GM21515 (cell line): ENCODE results near the gene TRAF3IP1.

Experiments
- ATAC-seq: cut with Tn5 transposase; IDR thresholded peaks from one replicate; pipeline ENCODE4 v1.9.1; 2021; ENCODE audit not compliant: unreplicated experiment

The TRAF3IP1 gene

DNA sequence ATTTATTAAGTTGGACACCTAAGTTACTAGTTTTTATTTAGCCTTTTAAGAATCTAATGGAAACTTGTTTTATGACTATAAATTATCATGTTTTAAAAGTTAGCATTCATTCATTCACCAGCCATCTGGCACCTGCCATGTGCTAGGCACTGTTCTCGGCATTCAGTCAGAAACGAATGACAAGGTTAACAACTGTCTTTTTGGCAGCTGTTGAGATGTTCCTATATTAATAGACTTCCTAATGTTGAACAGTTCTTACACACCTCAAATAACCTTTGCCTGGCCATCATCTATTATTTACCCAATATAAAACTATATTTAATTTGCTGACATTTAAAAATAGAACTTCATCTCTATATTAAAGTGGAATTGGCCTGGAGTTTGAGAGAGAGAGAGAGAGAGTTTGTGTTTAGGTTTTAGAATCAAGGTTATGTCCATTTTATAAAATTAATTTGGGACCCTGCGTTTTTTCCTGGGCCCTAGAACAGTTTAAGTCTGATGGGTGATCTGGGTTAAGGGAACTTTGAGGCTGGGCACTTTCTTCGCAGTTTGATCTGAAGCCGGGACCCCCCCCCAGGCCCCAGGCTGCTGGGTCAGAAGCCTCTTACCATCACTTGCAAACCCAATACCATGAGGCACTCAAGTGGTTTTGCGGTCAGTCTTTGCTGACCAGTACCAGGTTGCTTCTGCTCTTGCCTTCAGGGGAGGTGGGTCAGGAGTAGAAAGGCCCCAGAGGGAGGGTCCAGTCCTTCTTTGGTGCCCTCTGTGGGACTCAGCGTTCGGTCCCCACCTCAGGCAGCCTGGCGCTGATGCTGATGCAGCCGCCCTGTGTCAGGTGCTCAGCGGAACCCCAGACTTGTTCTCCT, 58.1 kb downstream of the TRAF3IP1 start:
- ATAC-seq: no peak

- no peak for ATAC-seq
Measured at GRCh38 chr2:238379096-238379810, 58.9 kb downstream of the TRAF3IP1 start.

DNA sequence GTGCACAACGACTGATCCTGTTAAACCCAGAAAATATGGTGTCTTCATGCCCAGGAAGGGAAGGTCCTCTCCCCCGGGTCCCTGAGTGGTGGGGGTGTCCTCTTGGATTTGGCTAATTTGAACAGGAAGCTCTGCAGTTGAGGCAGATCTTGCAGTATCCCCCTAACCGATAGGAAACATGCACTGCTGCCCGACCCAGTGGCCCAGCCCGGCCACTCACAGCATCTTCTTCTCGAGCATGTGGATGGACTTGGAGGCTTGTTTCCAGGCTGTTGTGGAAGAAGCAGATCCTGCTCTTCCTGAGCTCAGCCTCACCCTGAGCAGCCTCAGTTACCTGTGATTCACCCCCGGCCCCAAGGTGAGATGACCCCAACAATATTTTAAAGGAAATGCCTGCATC, 60.0 kb downstream of the TRAF3IP1 start:
- ATAC-seq: no peak

- no peak for ATAC-seq
Measured at GRCh38 chr2:238380785-238381184, 60.5 kb downstream of the TRAF3IP1 start.

DNA sequence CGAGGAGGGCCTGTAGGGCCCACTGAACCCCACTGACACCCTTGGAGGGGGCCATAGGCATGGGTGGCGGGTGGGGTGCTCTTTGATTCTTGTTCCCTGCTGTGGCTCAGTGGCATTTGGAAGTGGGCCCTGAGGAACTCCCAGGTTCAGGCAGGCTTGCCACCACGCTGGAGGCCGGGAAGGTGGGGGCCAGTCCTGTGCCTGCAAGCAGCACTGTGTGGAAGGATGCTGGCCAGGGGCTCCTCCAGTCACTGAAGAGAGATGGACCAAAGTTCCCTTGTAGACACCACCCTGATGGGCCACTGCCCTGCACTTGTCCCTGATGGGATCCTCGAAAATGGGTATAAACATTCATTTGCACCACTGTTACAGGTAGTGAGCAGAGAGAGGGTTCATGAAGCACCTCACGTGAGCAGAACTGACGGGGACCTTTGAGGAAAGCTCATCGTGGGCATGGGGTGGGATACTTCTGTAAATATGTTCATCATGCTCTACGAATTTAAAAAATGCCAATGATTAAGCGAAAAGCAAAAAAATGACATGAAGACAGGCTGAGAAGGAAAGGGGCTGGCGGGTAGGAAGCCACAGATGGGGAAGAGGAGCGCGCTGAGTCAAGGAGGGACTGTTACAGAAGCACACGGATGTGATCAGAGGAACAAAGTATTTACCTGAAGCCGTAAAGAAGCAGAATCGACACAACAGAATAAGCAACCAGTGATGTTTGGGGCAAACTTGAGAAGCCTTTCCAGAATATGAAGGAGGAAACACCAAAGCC, 61.2 kb downstream of the TRAF3IP1 start:
- no peak for ATAC-seq

- ATAC-seq: no peak
Measured at GRCh38 chr2:238382381-238382781, 62.1 kb downstream of the TRAF3IP1 start.

- no peak for ATAC-seq
Measured at GRCh38 chr2:238383135-238383534, 62.8 kb downstream of the TRAF3IP1 start.

- no peak for ATAC-seq
Measured at GRCh38 chr2:238383743-238384380, 63.5 kb downstream of the TRAF3IP1 start.

DNA sequence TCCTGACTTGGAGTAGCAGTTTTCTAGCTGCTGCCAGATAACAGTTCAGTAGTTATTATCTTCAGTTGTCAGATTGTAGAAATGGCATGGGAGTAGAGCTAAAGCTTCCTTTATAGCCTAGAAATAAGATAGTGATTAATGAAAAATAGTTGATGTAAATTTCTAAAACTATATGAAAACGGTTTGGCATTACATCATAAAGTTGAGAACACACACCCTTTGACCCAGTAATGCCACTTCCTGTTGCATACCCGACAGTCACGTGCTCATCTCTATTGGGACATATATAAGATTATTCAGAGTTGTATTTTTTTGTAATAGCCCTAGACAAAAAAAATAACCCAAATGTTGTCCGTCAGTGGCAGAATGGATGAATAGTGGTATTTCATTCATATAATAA, 67.0 kb downstream of the TRAF3IP1 start:
- ATAC-seq: no peak

DNA sequence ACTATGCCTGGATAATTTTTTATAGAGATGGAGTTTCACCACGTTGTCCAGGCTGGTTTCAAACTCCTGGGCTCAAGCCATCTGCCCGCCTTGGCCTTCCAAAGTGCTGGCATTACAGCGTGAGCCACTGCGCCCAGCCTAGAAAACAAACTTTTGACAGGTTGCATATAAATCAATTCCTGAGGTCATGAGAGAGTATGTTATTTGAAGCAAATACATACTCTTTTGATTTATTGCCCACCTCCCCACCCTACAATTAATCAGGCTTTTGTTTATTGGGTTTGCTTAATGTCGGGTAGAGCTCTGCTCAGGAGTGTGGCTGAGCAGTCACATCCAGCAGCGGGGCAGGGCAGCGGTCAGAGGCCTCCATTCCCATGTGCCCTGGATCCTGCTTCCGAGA, 68.5 kb downstream of the TRAF3IP1 start:
- no peak for ATAC-seq

- ATAC-seq: no peak
Measured at GRCh38 chr2:238389988-238390589, 69.8 kb downstream of the TRAF3IP1 start.

DNA sequence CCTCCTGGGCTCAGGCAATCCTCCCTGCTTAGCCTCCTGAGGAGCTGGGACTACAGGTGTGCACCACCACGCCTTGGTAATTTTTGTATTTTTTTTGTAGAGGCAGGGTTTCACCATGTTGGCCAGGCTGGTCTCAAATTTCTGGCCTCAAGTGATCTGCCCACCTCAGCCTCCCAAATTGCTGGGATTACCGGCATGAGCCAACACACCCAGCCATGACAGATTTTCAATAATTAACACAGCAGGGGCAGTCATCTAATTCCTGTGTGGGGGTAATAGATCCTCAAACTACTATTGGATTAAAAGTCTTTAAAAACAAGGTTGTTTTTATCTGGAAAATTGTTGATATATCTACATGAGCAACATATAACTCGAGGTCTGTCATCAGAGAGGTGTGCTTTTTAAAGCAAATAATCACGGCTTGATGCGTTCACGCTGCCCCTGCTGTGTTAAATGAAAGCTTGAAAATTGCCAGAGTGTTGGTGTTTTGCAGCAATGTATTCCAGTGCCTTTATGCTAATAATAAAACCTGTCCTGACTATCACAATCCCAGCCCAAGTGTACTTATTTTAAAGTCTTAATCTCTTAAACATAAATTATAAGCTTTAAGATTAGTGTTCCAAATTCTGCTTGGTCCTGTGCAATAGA, 70.8 kb downstream of the TRAF3IP1 start:
- no peak for ATAC-seq

DNA sequence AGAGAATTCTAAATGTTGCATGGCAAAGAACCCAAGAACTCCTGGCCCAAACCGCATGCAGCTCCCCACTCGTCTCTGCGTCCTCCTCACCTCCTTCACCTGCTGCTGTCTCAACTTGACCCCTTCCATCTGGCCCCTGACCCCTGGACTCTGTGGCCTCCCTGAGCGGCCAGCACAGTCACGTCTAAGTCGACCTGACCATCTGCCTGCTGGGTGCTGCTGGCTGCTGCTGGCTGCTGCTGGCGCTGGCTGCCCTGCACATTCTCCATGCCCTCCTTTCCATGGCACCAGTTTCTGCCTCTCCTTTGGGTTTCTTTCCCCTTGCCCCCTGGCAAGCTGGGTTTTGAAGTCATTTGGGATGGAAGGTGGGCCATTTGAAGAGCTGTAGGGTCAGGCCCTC, 76.3 kb downstream of the TRAF3IP1 start:
- ATAC-seq: no peak

- ATAC-seq: no peak
Measured at GRCh38 chr2:238397356-238397755, 77.0 kb downstream of the TRAF3IP1 start.

- ATAC-seq: no peak
Measured at GRCh38 chr2:238398577-238398976, 78.3 kb downstream of the TRAF3IP1 start.

DNA sequence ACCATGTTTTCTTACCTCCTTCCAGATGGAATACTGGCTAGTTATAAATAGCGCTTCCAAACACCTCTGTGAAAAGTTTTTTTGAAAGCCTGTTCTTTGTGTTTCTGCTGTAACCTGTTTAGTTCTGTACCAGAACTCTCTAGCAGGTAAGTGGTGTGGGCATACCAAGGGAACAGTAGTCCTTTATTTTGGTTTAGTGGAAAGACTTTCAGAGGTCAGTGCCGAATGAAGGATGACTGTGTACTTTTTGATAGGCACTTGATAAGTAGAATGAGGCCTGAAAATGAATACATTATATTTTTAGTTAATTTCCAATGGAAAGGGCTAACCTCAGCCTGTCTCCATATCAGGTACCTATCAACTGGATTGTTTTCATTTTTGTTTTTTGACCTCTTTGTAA, 78.8 kb downstream of the TRAF3IP1 start:
- no peak for ATAC-seq

- no peak for ATAC-seq
Measured at GRCh38 chr2:238401551-238401950, 81.2 kb downstream of the TRAF3IP1 start.

DNA sequence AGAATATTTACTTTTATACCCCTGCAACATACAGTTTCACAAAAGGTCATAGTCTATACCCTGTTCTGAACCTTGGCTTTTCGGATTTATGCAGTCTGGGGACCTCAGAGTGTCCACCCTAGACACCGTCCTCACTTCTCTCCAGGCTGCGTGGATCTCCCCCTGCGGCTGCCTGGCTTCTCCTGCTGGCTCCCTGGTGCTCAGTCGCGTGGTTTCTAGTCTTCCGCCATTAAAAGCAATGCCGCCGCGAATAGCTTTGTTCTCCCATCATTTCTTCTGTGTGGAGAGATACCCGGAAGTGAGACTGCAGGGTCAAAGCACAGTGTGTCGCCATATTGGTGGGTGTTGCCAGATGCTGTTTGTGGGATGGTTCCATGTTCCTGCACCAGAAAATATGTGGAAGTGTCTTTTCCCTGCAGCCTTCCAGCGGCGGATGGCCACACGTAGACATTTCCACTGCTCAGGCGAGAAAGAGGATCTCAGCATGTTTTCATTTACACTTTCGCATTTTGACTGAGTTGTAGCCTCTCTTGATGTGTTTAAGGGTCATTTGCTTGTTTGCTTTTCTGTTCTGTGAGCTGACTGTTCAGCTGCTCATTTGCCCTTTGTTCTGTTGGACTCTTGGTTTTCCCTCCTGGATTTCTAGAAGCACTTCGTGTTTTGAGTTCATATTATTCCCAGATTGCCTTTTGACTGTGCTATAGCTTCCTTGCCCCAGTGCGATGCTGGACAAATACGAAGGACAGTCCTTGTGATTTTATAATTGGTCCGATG, 83.5 kb downstream of the TRAF3IP1 start:
- ATAC-seq: no peak

DNA sequence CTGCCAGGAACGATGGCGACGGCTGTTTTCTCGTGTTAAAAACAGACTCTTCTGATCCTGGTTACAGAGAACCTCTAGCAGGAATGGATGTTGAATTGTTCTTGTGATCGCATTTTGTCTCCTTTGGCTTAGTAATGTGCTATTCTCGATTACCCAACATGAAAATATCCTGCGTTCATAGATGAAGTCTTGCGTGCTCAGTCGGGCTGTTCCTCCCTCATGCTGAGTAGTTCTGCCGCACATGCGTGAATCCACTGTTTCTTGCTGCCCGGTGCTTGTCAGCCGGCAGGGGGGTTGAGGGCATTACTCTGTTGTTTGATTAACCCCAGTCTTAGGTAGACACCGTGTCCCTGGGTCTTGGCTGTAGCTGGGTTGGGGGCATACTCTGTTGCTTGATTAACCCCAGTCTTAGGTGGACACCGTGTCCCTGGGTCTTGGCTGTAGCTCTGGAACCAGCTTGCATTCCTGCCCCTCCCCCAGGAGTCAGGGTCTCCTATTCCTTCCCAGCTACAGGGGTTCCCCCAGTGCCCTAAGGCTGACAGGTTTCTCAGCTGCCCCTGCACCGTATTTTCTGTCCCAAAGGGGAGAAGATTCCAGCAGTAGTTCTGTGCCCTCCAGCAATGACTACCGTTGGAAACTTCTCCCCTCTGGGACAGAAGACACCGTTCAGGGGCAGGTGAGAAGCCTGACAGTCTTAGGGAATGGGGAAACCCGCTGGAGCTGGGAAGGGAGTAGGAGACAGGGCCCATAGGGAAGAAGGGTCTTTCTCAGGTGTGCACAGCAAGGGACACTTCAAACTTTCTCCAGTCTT, 84.3 kb downstream of the TRAF3IP1 start:
- ATAC-seq: no peak
